HG03354 (cell line): ENCODE data around the gene VWA8.
"Not testable (repeated sequence)": the region's sequence is repeated elsewhere in the genome, so short reads cannot be mapped to it uniquely, and the experiment has no call there.

Source experiments
- ATAC-seq: cut with Tn5 transposase; IDR thresholded peaks from one replicate; pipeline ENCODE4 v1.9.1; 2021; ENCODE audit warnings: mild to moderate bottlenecking; ENCODE audit not compliant: unreplicated experiment, poor library complexity, severe bottlenecking

Gene VWA8

GRCh38 chr13:41931337-41931736, 29.6 kb downstream of the VWA8 start:
- no peak for ATAC-seq

GRCh38 chr13:41930154-41930553, 30.8 kb downstream of the VWA8 start:
- ATAC-seq, result no peak

GRCh38 chr13:41928323-41928722, 32.6 kb downstream of the VWA8 start:
- no peak for ATAC-seq

- no peak for ATAC-seq
Measured at GRCh38 chr13:41925014-41925413, 35.9 kb downstream of the VWA8 start.

- not testable (repeated sequence) for ATAC-seq
Measured at GRCh38 chr13:41922894-41923293, 38.0 kb downstream of the VWA8 start.

GRCh38 chr13:41919741-41920487, 41.0 kb downstream of the VWA8 start:
- no peak for ATAC-seq

- ATAC-seq, result no peak
Measured at GRCh38 chr13:41919031-41919740, 41.7 kb downstream of the VWA8 start.

GRCh38 chr13:41917641-41918040, 43.3 kb downstream of the VWA8 start:
- ATAC-seq, result no peak

GRCh38 chr13:41916173-41916954, 44.5 kb downstream of the VWA8 start:
- peak; percentile 99 for ATAC-seq

- ATAC-seq, result no peak
Measured at GRCh38 chr13:41915081-41915480, 45.8 kb downstream of the VWA8 start.

GRCh38 chr13:41914552-41914951, 46.4 kb downstream of the VWA8 start:
- ATAC-seq, result no peak

GRCh38 chr13:41909506-41909905, 51.4 kb downstream of the VWA8 start:
- no peak for ATAC-seq

GRCh38 chr13:41905600-41906254, 55.2 kb downstream of the VWA8 start:
- ATAC-seq, result peak; percentile 88

- no peak for ATAC-seq
Measured at GRCh38 chr13:41900918-41901317, 60.0 kb downstream of the VWA8 start.

GRCh38 chr13:41898411-41898810, 62.5 kb downstream of the VWA8 start:
- not testable (repeated sequence) for ATAC-seq

- ATAC-seq, result no peak
Measured at GRCh38 chr13:41897126-41897525, 63.8 kb downstream of the VWA8 start.

- no peak for ATAC-seq
Measured at GRCh38 chr13:41895478-41895877, 65.4 kb downstream of the VWA8 start.

- ATAC-seq, result no peak
Measured at GRCh38 chr13:41891119-41891518, 69.8 kb downstream of the VWA8 start.

- no peak for ATAC-seq
Measured at GRCh38 chr13:41883147-41883546, 77.8 kb downstream of the VWA8 start.

- not testable (repeated sequence) for ATAC-seq
Measured at GRCh38 chr13:41881890-41882289, 79.0 kb downstream of the VWA8 start.
